B cell (primary cell): ENCODE data around the gene BHLHE23. TPM values are rescaled to one million over a fixed set of nuclear protein-coding genes. Genes with fewer than 3 reads are reported as not detected.

Source experiments
- ATAC-seq: fragments of 200-7000 bp; cut with Tn5 transposase; one replicate; pipeline ENCODE4 v1.10.0; 2021; ENCODE audit warnings: low read depth, mild to moderate bottlenecking, moderate number of reproducible peaks, moderate library complexity
- CTCF ChIA-PET: fragments of 350-600 bp; sonication (Branson Sonifier 250); formaldehyde crosslinking; loops from one replicate; lab custom pipeline; 2021; ENCODE audit warnings: antibody characterized with exemption, inconsistent platforms; lab: Charles Lee
- POLR2A ChIA-PET: fragments of 350-600 bp; sonication (Branson Sonifier 250); formaldehyde crosslinking; loops from one replicate; lab custom pipeline; 2021; ENCODE audit warnings: antibody characterized with exemption; lab: Charles Lee
- DNase-seq: peaks from one replicate; pipeline ENCODE4 v3.0.0; 2013
- H2AFZ ChIP-seq: 2 replicates; pipeline ENCODE4 v1.6.1; 2012; ENCODE audit warnings: mild to moderate bottlenecking, low read depth, low read length; ENCODE audit not compliant: insufficient read depth, poor library complexity, severe bottlenecking
- H3K27ac ChIP-seq, 2 donors: 1 replicate in 1 of 2; 2 replicates in 1 of 2; pipeline ENCODE4 v1.5.1; 2012 to 2013; ENCODE audit warnings: low read length in 2 of 2, mild to moderate bottlenecking in 2 of 2, moderate library complexity in 1 of 2
- H3K27me3 ChIP-seq, 4 experiments: fragments of 200-600 bp in 1 of 4; sonication (generic) in 1 of 4; replicated peaks in 1 of 4; 1 replicate in 2 of 4; 2 replicates in 2 of 4; pipeline versions ENCODE4 v1.6.1 to v1.7.0; 2013 to 2016; ENCODE audit warnings: low read length in 3 of 4, mild to moderate bottlenecking in 2 of 4, mixed read lengths in 1 of 4, moderate library complexity in 1 of 4; ENCODE audit not compliant: insufficient read depth in 4 of 4, control insufficient read depth in 3 of 4; ENCODE audit errors: control extremely low read depth in 1 of 4
- H3K36me3 ChIP-seq, 2 experiments: replicated peaks in 1 of 2; 1 replicate in 1 of 2; 2 replicates in 1 of 2; pipeline versions ENCODE4 v1.6.1 to v1.7.1; 2013; ENCODE audit warnings: low read length in 1 of 2; ENCODE audit not compliant: insufficient read depth in 2 of 2, control insufficient read depth in 1 of 2; ENCODE audit errors: control extremely low read depth in 1 of 2, extremely low read depth in 1 of 2
- H3K4me1 ChIP-seq, 2 donors: fragments of 200-600 bp in 1 of 2; sonication (generic) in 1 of 2; 1 replicate in 1 of 2; 2 replicates in 1 of 2; pipeline versions ENCODE4 v1.5.1 to v1.6.1; 2013 to 2017; ENCODE audit warnings: low read length in 2 of 2; ENCODE audit not compliant: control insufficient read depth in 2 of 2, insufficient read depth in 2 of 2
- H3K4me2 ChIP-seq: replicated peaks from 2 replicates; pipeline ENCODE3; 2012; ENCODE audit warnings: mild to moderate bottlenecking, low read depth, low read length; ENCODE audit not compliant: poor library complexity, severe bottlenecking
- H3K4me3 ChIP-seq, 5 experiments: fragments of 200-600 bp in 1 of 5; sonication (generic) in 1 of 5; 1 replicate in 3 of 5; 2 replicates in 2 of 5; pipeline versions ENCODE4 v1.5.1 to v1.7.0; 2011 to 2016; ENCODE audit warnings: low read length in 4 of 5, mild to moderate bottlenecking in 4 of 5, low read depth in 2 of 5, control low read depth in 1 of 5, moderate library complexity in 1 of 5; ENCODE audit not compliant: insufficient read depth in 1 of 5; ENCODE audit errors: control extremely low read depth in 1 of 5, extremely low read depth in 1 of 5
- H3K79me2 ChIP-seq: fragments of 200-600 bp; sonication (generic); one replicate; pipeline ENCODE4 v1.6.0; 2016; ENCODE audit warnings: low read length; ENCODE audit not compliant: control insufficient read depth, insufficient read depth
- H3K9ac ChIP-seq: fragments of 200-600 bp; sonication (generic); 2 replicates; pipeline ENCODE4 v1.6.1; 2017; ENCODE audit warnings: mild to moderate bottlenecking, low read length, moderate library complexity
- H3K9me3 ChIP-seq, 3 donors: one replicate each; pipeline versions ENCODE4 v1.6.1 to v1.7.1; 2013; ENCODE audit warnings: low read length in 2 of 3; ENCODE audit not compliant: control insufficient read depth in 2 of 3, insufficient read depth in 1 of 3; ENCODE audit errors: control extremely low read depth in 1 of 3
- H4K20me1 ChIP-seq: 2 replicates; pipeline ENCODE4 v1.6.0; 2012; ENCODE audit warnings: mild to moderate bottlenecking, low read length; ENCODE audit not compliant: insufficient read depth, control insufficient read depth, poor library complexity, severe bottlenecking
- H3K27ac Mint-ChIP-seq: one replicate; pipeline ENCODE4 v1.8.0; 2021; ENCODE audit warnings: mixed read lengths
- H3K27me3 Mint-ChIP-seq: one replicate; pipeline ENCODE4 v1.8.0; 2021; ENCODE audit warnings: mixed read lengths
- H3K4me1 Mint-ChIP-seq: one replicate; pipeline ENCODE4 v1.8.0; 2021; ENCODE audit warnings: mixed read lengths
- H3K4me3 Mint-ChIP-seq: one replicate; pipeline ENCODE4 v1.8.0; 2021; ENCODE audit warnings: mixed read lengths
- H3K9me3 Mint-ChIP-seq: one replicate; pipeline ENCODE4 v1.8.0; 2022; ENCODE audit warnings: mixed read lengths; ENCODE audit not compliant: insufficient read depth
- CTCF ChIP-seq: fragments of 200-600 bp; IDR thresholded peaks from one replicate; pipeline ENCODE4 v1.8.0; 2022; ENCODE audit warnings: antibody characterized with exemption, mild to moderate bottlenecking
- EZH2 ChIP-seq: IDR thresholded peaks from 2 replicates; pipeline ENCODE4 v1.6.1; 2012; ENCODE audit warnings: borderline replicate concordance, low read depth, mild to moderate bottlenecking, moderate library complexity, low read length; ENCODE audit not compliant: insufficient read depth, poor library complexity, severe bottlenecking
- WGBS: methylation state at CpG from one replicate; pipeline ENCODE4 v1.1.5; 2013; ENCODE audit warnings: missing lambda C conversion rate; ENCODE audit not compliant: insufficient coverage; 5-methylcytosine and 5-hydroxymethylcytosine counted together
- intact Hi-C: fragments of 100-400 bp; cut with micrococcal nuclease; formaldehyde crosslinking; loops from one replicate; pipeline ENCODE4 v1.10.0; 2022
- polyA plus RNA-seq: library from polyadenylated mRNA; depleted of rRNA; stranded (reverse); fragments of >200 nt; gene quantifications from 2 replicates; pipeline ENCODE4 v1.2.3, GENCODE V29; 2012
- total RNA-seq, 2 donors: library from RNA; stranded (reverse); fragments of 120-200 nt in 1 of 2; gene quantifications; 1 replicate in 1 of 2; 2 replicates in 1 of 2; pipeline versions ENCODE4 v1.2.3 to v1.2.4, GENCODE V29; 2013 to 2022

The BHLHE23 gene
- total and polyA plus RNA-seq, 2 donors (not counting 1 experiment from before 2014, with no cell fraction given), result not detected

DNA sequence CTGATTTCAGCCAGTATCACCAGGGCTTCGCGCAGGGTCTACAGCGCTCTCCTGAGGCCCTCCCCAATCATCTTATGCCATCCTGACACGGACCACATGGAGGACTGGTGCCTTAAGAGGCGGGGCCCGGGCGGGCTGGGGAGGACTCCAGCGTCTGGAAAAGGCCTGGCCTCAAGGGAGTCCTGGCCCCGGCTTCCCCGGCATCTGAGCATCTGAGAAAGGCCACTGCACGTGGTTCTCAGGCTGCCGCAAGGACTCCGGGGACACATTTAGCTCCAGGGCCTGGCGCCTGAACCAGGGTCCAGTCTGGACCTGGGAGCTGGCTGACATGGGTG is 21.4 kb downstream of the BHLHE23 start:
- POLR2A ChIA-PET, result no interaction called here
- WGBS, result 91% methylated on average over 14 of the region's 14 CpGs
- intact Hi-C loops, result no loop called here

More for the DNA sequence above, 21.4 kb downstream of the BHLHE23 start:
- no peak for DNase-seq
- H3K36me3 ChIP-seq, result no peaks in the 10 kb centered on the region
- H3K27me3 ChIP-seq, result peaks cover 0 to 60% (median 16%) of the 10 kb centered on the region in 4 experiments
- H3K9me3 Mint-ChIP-seq, result no peaks in the 10 kb centered on the region
- peaks cover 26 to 27% of the 10 kb centered on the region in 2 donors for H3K4me1 ChIP-seq
- no peak overlapping the region for H3K4me3 Mint-ChIP-seq
- H3K4me1 Mint-ChIP-seq, result peaks cover 18% of the 10 kb centered on the region
- H3K4me2 ChIP-seq, result no peak overlapping the region
- H2AFZ ChIP-seq, result no peak overlapping the region
- no peak for TF ChIP-seq CTCF
- no peak for TF ChIP-seq EZH2
- H3K79me2 ChIP-seq, result no peaks in the 10 kb centered on the region
- H3K27ac Mint-ChIP-seq, result no peak overlapping the region
- no peaks in the 10 kb centered on the region for H4K20me1 ChIP-seq
- no peak overlapping the region for H3K4me3 ChIP-seq
- no peak for ATAC-seq
- H3K27ac ChIP-seq, result no peak overlapping the region
- H3K9me3 ChIP-seq, result peaks cover 0 to 13% (median 0%) of the 10 kb centered on the region in 3 donors
- H3K9ac ChIP-seq, result no peak overlapping the region
- H3K27me3 Mint-ChIP-seq, result peaks cover 45% of the 10 kb centered on the region
- CTCF ChIA-PET, result no interaction called here
